ENCODE data around the gene VILL.

Gene VILL

GRCh38 chr3:37990527-37990926 is at the start of gene VILL:
Gene VILL (plus strand): TSS chr3:37990786. CDS start chr3:37993673, 2,887 bp downstream.
- H3K36me3 ChIP-seq (ENCODE audit: insufficient read depth, low read length): no peaks in the 10 kb centered on the region
- H3K9ac ChIP-seq (ENCODE audit: low read depth, low read length): peak within 1 kb of the TSS; percentile 18
- H3K9me3 ChIP-seq (ENCODE audit: control insufficient read depth, insufficient read depth, low read length): no peaks in the 10 kb centered on the region
- H3K4me1 ChIP-seq (ENCODE audit: insufficient read depth, low read length): peaks cover 7% of the 10 kb centered on the region; the same call in 1 of the 2 replicates

- Histone ChIP-seq H3K9me3 (ENCODE audit: control insufficient read depth, insufficient read depth, low read length) (no peaks in the 10 kb centered on the region), H3K4me1 (ENCODE audit: insufficient read depth, low read length) (peaks cover 23% of the 10 kb centered on the region), H3K36me3 (ENCODE audit: insufficient read depth, low read length) (no peaks in the 10 kb centered on the region), H3K9ac (ENCODE audit: low read depth, low read length) (no peak overlapping the region)
Measured at GRCh38 chr3:37941608-37942508, 48.7 kb upstream of the VILL start.

GRCh38 chr3:37942646-37943045 is 47.9 kb upstream of the VILL start:
- H3K36me3 ChIP-seq (ENCODE audit: insufficient read depth, low read length): no peaks in the 10 kb centered on the region
- no peak overlapping the region for H3K9ac ChIP-seq (ENCODE audit: low read depth, low read length)
- no peaks in the 10 kb centered on the region for H3K9me3 ChIP-seq (ENCODE audit: control insufficient read depth, insufficient read depth, low read length)
- peaks cover 15% of the 10 kb centered on the region for H3K4me1 ChIP-seq (ENCODE audit: insufficient read depth, low read length)

GRCh38 chr3:37943126-37943525 is 47.5 kb upstream of the VILL start:
- Histone ChIP-seq H3K9ac (ENCODE audit: low read depth, low read length) (no peak overlapping the region), H3K4me1 (ENCODE audit: insufficient read depth, low read length) (peaks cover 14% of the 10 kb centered on the region), H3K36me3 (ENCODE audit: insufficient read depth, low read length) (no peaks in the 10 kb centered on the region)

GRCh38 chr3:37943631-37944314 is 46.8 kb upstream of the VILL start:
- Histone ChIP-seq H3K9me3 (ENCODE audit: control insufficient read depth, insufficient read depth, low read length) (no peaks in the 10 kb centered on the region), H3K4me1 (ENCODE audit: insufficient read depth, low read length) (peaks cover 14% of the 10 kb centered on the region), H3K36me3 (ENCODE audit: insufficient read depth, low read length) (no peaks in the 10 kb centered on the region), H3K9ac (ENCODE audit: low read depth, low read length) (no peak overlapping the region)

More at GRCh38 chr3:37943126-37943525, 47.5 kb upstream of the VILL start:
- H3K9me3 ChIP-seq (ENCODE audit: control insufficient read depth, insufficient read depth, low read length): no peaks in the 10 kb centered on the region

- Histone ChIP-seq H3K4me1 (ENCODE audit: insufficient read depth, low read length) (peaks cover 14% of the 10 kb centered on the region), H3K9ac (ENCODE audit: low read depth, low read length) (no peak overlapping the region), H3K36me3 (ENCODE audit: insufficient read depth, low read length) (no peaks in the 10 kb centered on the region), H3K9me3 (ENCODE audit: control insufficient read depth, insufficient read depth, low read length) (no peaks in the 10 kb centered on the region)
Measured at GRCh38 chr3:37944391-37944842, 46.2 kb upstream of the VILL start.

GRCh38 chr3:37945156-37945806 is 45.3 kb upstream of the VILL start:
- Histone ChIP-seq H3K36me3 (ENCODE audit: insufficient read depth, low read length) (no peaks in the 10 kb centered on the region), H3K4me1 (ENCODE audit: insufficient read depth, low read length) (peaks cover 14% of the 10 kb centered on the region), H3K9me3 (ENCODE audit: control insufficient read depth, insufficient read depth, low read length) (no peaks in the 10 kb centered on the region), H3K9ac (ENCODE audit: low read depth, low read length) (no peak overlapping the region)

- no peaks in the 10 kb centered on the region for H3K9me3 ChIP-seq (ENCODE audit: control insufficient read depth, insufficient read depth, low read length)
- peaks cover 14% of the 10 kb centered on the region for H3K4me1 ChIP-seq (ENCODE audit: insufficient read depth, low read length)
- H3K36me3 ChIP-seq (ENCODE audit: insufficient read depth, low read length): no peaks in the 10 kb centered on the region
- no peak overlapping the region for H3K9ac ChIP-seq (ENCODE audit: low read depth, low read length)
Measured at GRCh38 chr3:37945807-37946530, 44.6 kb upstream of the VILL start.

GRCh38 chr3:37946531-37946889 is 44.1 kb upstream of the VILL start:
- Histone ChIP-seq H3K9me3 (ENCODE audit: control insufficient read depth, insufficient read depth, low read length) (no peaks in the 10 kb centered on the region), H3K4me1 (ENCODE audit: insufficient read depth, low read length) (peaks cover 14% of the 10 kb centered on the region), H3K9ac (ENCODE audit: low read depth, low read length) (no peak overlapping the region), H3K36me3 (ENCODE audit: insufficient read depth, low read length) (no peaks in the 10 kb centered on the region)

GRCh38 chr3:37949866-37950265 is 40.7 kb upstream of the VILL start:
- H3K9me3 ChIP-seq (ENCODE audit: control insufficient read depth, insufficient read depth, low read length): no peaks in the 10 kb centered on the region
- no peak overlapping the region for H3K9ac ChIP-seq (ENCODE audit: low read depth, low read length)
- peaks cover 11% of the 10 kb centered on the region for H3K4me1 ChIP-seq (ENCODE audit: insufficient read depth, low read length)
- H3K36me3 ChIP-seq (ENCODE audit: insufficient read depth, low read length): no peaks in the 10 kb centered on the region

- H3K9me3 ChIP-seq (ENCODE audit: control insufficient read depth, insufficient read depth, low read length): no peaks in the 10 kb centered on the region
- no peaks in the 10 kb centered on the region for H3K36me3 ChIP-seq (ENCODE audit: insufficient read depth, low read length)
- no peak overlapping the region for H3K9ac ChIP-seq (ENCODE audit: low read depth, low read length)
- peaks cover 8% of the 10 kb centered on the region for H3K4me1 ChIP-seq (ENCODE audit: insufficient read depth, low read length)
Measured at GRCh38 chr3:37952564-37952963, 38.0 kb upstream of the VILL start.

GRCh38 chr3:37953226-37953625 is 37.4 kb upstream of the VILL start:
- no peak overlapping the region for H3K9ac ChIP-seq (ENCODE audit: low read depth, low read length)
- H3K4me1 ChIP-seq (ENCODE audit: insufficient read depth, low read length): peaks cover 8% of the 10 kb centered on the region
- H3K36me3 ChIP-seq (ENCODE audit: insufficient read depth, low read length): no peaks in the 10 kb centered on the region
- H3K9me3 ChIP-seq (ENCODE audit: control insufficient read depth, insufficient read depth, low read length): no peaks in the 10 kb centered on the region

- no peaks in the 10 kb centered on the region; the same call in 1 of the 2 replicates for H3K36me3 ChIP-seq (ENCODE audit: insufficient read depth, low read length)
- peaks cover 8% of the 10 kb centered on the region for H3K4me1 ChIP-seq (ENCODE audit: insufficient read depth, low read length)
- H3K9ac ChIP-seq (ENCODE audit: low read depth, low read length): no peak overlapping the region
- H3K9me3 ChIP-seq (ENCODE audit: control insufficient read depth, insufficient read depth, low read length): no peaks in the 10 kb centered on the region
Measured at GRCh38 chr3:37953707-37954394, 36.7 kb upstream of the VILL start.

All from ES-I3 (cell line).